ENCODE results near the gene C11orf24. TPM values are rescaled to one million over a fixed set of nuclear protein-coding genes. Genes with fewer than 3 reads are reported as not detected.
"Not testable (repeated sequence)": the region's sequence is repeated elsewhere in the genome, so short reads cannot be mapped to it uniquely, and the experiment has no call there.

The C11orf24 gene
- total RNA-seq, 2 experiments from 2014 or later, result 38.0 to 40.7 TPM

DNA sequence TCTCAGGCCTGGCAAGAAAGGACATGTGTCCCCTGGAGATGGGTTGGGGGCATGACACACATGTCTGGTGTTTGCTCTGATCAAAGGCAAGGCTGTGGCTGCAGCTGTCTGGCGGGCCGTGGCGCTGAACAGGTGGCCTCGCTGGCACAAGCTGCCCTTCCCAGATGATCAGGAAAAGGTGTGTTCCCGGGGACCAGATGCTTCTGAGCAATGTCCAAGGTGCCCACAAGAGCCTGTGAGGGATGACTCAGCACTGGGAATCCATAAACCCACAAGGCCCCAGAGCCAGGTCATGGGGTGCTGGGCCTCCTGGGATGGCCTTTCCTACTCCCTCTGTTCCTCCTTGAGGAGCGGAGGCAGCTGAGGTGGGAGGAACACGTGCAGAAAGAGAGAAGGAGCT, 30.9 kb upstream of the C11orf24 start:
- H3K9me3 Mint-ChIP-seq, result no peaks in the 10 kb centered on the region
- H3K27ac Mint-ChIP-seq, result no peak overlapping the region
- intact Hi-C loops (cut with micrococcal nuclease), result no loop called here
- H3K4me1 Mint-ChIP-seq (ENCODE audit: low read depth), result no peaks in the 10 kb centered on the region
- no peaks in the 10 kb centered on the region for H3K27me3 Mint-ChIP-seq
- no peaks in the 10 kb centered on the region for H3K36me3 Mint-ChIP-seq (ENCODE audit: low read depth)
- H3K4me3 Mint-ChIP-seq, result no peak overlapping the region
- ATAC-seq, result no peak
- TF ChIP-seq, protein P1, sequence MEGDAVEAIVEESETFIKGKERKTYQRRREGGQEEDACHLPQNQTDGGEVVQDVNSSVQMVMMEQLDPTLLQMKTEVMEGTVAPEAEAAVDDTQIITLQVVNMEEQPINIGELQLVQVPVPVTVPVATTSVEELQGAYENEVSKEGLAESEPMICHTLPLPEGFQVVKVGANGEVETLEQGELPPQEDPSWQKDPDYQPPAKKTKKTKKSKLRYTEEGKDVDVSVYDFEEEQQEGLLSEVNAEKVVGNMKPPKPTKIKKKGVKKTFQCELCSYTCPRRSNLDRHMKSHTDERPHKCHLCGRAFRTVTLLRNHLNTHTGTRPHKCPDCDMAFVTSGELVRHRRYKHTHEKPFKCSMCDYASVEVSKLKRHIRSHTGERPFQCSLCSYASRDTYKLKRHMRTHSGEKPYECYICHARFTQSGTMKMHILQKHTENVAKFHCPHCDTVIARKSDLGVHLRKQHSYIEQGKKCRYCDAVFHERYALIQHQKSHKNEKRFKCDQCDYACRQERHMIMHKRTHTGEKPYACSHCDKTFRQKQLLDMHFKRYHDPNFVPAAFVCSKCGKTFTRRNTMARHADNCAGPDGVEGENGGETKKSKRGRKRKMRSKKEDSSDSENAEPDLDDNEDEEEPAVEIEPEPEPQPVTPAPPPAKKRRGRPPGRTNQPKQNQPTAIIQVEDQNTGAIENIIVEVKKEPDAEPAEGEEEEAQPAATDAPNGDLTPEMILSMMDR (IDR thresholded peaks at IDR 0.05), result no peak
- DNase-seq, result no peak
- POLR2A ChIA-PET, result no interaction called here
- CTCF ChIA-PET, result interaction anchor here (1.3 to 2.3 kb wide), 2 partner anchors 32 to 46 kb away, joined by 4 to 11 read pairs; no protein-coding TSS in a partner anchor

DNA sequence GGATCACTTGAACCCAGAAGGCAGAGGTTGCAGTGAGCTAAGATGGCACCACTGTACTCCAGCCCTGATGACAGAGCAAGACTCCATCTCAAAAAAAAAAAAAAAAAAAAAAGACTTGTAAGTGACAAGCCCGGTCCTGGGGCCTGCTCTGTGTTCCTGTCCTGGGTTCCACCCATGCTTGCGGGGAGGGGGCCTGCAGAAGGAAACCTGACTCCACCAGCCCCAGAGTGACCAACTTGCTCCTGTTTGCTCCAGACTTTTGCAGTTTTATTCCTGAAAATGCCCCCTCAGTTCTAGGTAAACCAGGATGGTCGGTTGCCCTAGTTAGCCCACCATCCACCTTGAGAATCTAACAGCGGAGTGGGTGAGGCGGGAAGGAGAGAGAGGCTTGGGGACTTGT, 30.5 kb upstream of the C11orf24 start:
- Mint-ChIP-seq H3K27ac (no peak overlapping the region), H3K4me3 (no peak overlapping the region), H3K27me3 (no peaks in the 10 kb centered on the region), H3K36me3 (ENCODE audit: low read depth) (no peaks in the 10 kb centered on the region), H3K9me3 (no peaks in the 10 kb centered on the region), H3K4me1 (ENCODE audit: low read depth) (no peaks in the 10 kb centered on the region)
- CTCF ChIA-PET, result interaction anchor here (1.3 kb wide), 1 partner anchor 31 kb away, joined by 4 read pairs; no protein-coding TSS in a partner anchor
- ATAC-seq (no peak), DNase-seq (no peak)
- TF ChIP-seq, protein P1 (IDR thresholded peaks at IDR 0.05), result no peak
- intact Hi-C loops (cut with micrococcal nuclease), result no loop called here
- POLR2A ChIA-PET, result no interaction called here

- no peak overlapping the region for H3K4me3 Mint-ChIP-seq
- H3K4me1 Mint-ChIP-seq (ENCODE audit: low read depth), result no peaks in the 10 kb centered on the region
- H3K27me3 Mint-ChIP-seq, result no peaks in the 10 kb centered on the region
- ChIA-PET CTCF (interaction anchor here (1.3 to 6.5 kb wide), 2 partner anchors 30 to 44 kb away, joined by 5 to 224 read pairs; no protein-coding TSS in a partner anchor), POLR2A (interaction anchor here (2.1 kb wide), 1 partner anchor 43 kb away, joined by 5 read pairs; no protein-coding TSS in a partner anchor)
- H3K36me3 Mint-ChIP-seq (ENCODE audit: low read depth), result no peaks in the 10 kb centered on the region
- intact Hi-C loops (cut with micrococcal nuclease), result no loop called here
- no peaks in the 10 kb centered on the region for H3K9me3 Mint-ChIP-seq
- H3K27ac Mint-ChIP-seq, result no peak overlapping the region
- TF ChIP-seq, protein P1 (IDR thresholded peaks at IDR 0.05), result no peak
- ATAC-seq (no peak), DNase-seq (no peak)
Measured at GRCh38 chr11:68300076-68300830, 28.5 kb upstream of the C11orf24 start.

DNA sequence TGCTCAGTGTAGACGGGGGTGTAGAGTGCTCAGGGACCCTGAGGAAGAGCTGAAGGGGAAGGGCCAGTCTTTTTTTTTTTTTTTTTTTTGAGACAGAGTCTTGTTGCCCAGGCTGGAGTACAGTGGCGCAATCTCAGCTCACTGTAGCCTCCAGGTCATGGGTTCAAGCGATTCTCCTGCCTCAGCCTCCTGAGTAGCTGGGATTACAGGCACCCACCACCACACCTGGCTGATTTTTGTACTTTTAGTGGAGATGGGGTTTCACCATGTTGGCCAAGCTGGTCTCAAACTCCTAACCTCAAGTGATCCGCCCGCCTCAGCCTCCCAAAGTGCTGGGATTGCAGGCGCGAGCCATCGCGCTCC, 27.7 kb upstream of the C11orf24 start:
- H3K27me3 Mint-ChIP-seq; H3K4me3 Mint-ChIP-seq; H3K27ac Mint-ChIP-seq; DNase-seq; H3K4me1 Mint-ChIP-seq (ENCODE audit: low read depth); H3K9me3 Mint-ChIP-seq; intact Hi-C loops (cut with micrococcal nuclease); ATAC-seq; H3K36me3 Mint-ChIP-seq (ENCODE audit: low read depth): not testable (repeated sequence)
- ChIA-PET POLR2A (interaction anchor here (2.1 kb wide), 1 partner anchor 42 kb away, joined by 5 read pairs; no protein-coding TSS in a partner anchor), CTCF (interaction anchor here (1.4 to 6.5 kb wide), 3 partner anchors 28 to 52 kb away, joined by 4 to 224 read pairs (median 46); partner anchors contain the start of gene C11orf24)

DNA sequence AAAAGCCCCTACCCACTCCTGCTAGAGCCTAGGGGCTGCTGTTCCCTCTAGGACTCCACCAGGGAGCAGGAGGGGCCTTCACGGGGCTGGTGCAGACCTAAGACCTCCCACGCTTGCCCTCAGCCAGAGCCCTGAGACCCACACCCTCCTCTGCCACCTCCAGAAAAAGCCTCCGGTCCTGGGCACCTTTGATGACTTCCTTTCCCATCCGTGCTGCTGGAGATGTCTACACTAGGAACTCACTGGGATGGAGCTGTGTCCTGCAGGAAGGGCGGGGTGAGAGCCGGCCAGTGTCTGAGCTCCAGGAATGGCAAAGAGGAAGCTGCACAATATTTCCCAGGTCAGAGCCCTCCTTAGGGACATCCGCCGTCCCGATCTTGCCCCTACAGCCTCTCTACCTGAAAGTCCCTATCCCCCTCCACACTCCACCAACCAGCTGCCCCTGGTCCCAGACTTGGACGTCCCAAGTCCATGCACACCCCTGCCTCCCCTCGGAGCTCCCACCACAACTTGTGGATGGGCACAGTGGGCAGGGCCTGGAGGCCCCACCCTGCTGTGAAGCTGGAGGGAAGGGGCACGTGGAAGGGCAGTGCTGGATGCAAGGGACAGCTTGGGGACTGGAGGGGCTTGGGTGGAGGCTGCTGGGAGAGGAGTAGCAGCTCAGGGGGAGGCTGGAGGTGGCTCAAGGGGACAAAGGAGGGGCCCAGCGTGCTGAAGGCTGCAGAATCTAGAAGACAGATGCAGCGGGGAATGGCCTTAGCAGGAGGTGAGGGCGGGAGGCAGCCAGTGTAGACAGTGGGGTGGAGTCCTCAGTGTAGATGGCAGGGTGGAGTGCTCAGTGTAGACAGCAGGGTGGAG, 27.1 kb upstream of the C11orf24 start:
- Mint-ChIP-seq H3K27ac (no peak overlapping the region), H3K9me3 (no peaks in the 10 kb centered on the region), H3K4me1 (ENCODE audit: low read depth) (no peaks in the 10 kb centered on the region), H3K36me3 (ENCODE audit: low read depth) (no peaks in the 10 kb centered on the region), H3K27me3 (no peaks in the 10 kb centered on the region), H3K4me3 (no peak overlapping the region)
- CTCF ChIA-PET, result interaction anchor here (0.7 to 6.5 kb wide), 16 partner anchors 11 to 120 kb away, joined by 3 to 224 read pairs (median 4); partner anchors contain the start of gene C11orf24
- intact Hi-C loops (cut with micrococcal nuclease), result no loop called here
- ATAC-seq (no peak), DNase-seq (no peak)
- POLR2A ChIA-PET, result interaction anchor here (0.8 to 2.1 kb wide), 3 partner anchors 15 to 41 kb away, joined by 3 to 5 read pairs (median 3); partner anchors contain the start of gene C11orf24
- TF ChIP-seq, protein P1 (IDR thresholded peaks at IDR 0.05), result no peak

Measured in activated CD8-positive, alpha-beta T cell treated with anti-CD3 and anti-CD28 coated beads for 36 hours (primary cell).